GM12878 (cell line): ENCODE measurements around the gene ZNF559. TPM values are rescaled to one million over a fixed set of nuclear protein-coding genes. Genes with fewer than 3 reads are reported as not detected.

ENCODE experiments used
- ATAC-seq: fragments of 200-7000 bp; cut with Tn5 transposase; 3 replicates; pipeline ENCODE4 v1.9.1; 2020; ENCODE audit warnings: mild to moderate bottlenecking, moderate library complexity
- BruUV-seq: library from RNA; stranded (reverse); fragments of 400-500 nt; replicated peaks from 2 replicates; lab custom pipeline; 2021; lab: Mats Ljungman, UMichigan
- CTCF ChIA-PET: fragments of 300-600 bp; sonication (Branson Sonifier 250); formaldehyde crosslinking; extraction: SDS; loops from one replicate; lab custom pipeline; 2021; ENCODE audit warnings: inconsistent platforms; lab: Yijun Ruan, JAX
- POLR2A ChIA-PET: fragments of 350-600 bp; formaldehyde crosslinking; extraction: SDS; loops from one replicate; lab custom pipeline; 2021; ENCODE audit warnings: inconsistent platforms; lab: Charles Lee
- RAD21 ChIA-PET: fragments of 300-600 bp; sonication (Branson Sonifier 250); formaldehyde crosslinking; loops from one replicate; lab custom pipeline; 2023; ENCODE audit warnings: antibody characterized with exemption; ENCODE audit not compliant: unreplicated experiment; lab: Charles Lee
- SMC1A ChIA-PET: fragments of 300-600 bp; sonication (Branson Sonifier 250); formaldehyde crosslinking; loops from one replicate; lab custom pipeline; 2023; ENCODE audit not compliant: unreplicated experiment, uncharacterized antibody; lab: Charles Lee
- DNase-seq: peaks from one replicate; pipeline ENCODE4 v3.0.0-alpha.2; 2011; ENCODE audit warnings: low read depth, low spot score
- FAIRE-seq: peaks from 3 replicates; lab custom pipeline; 2011; peaks lifted over from hg19 to GRCh38; lab: Jason Lieb, UNC
- H2AFZ ChIP-seq: 2 replicates; pipeline ENCODE4 v1.6.0; 2011; ENCODE audit warnings: low read depth, low read length, control low read depth; ENCODE audit not compliant: control insufficient read depth
- H3K27ac ChIP-seq: 2 replicates; pipeline ENCODE4 v1.5.1; 2011; ENCODE audit warnings: control low read depth; ENCODE audit not compliant: control insufficient read depth, insufficient read depth
- H3K27me3 ChIP-seq, 2 experiments: replicated peaks in 1 of 2; 2 replicates each; pipeline versions ENCODE4 v1.6.0 to v1.6.1; 2011; ENCODE audit warnings: low read length in 1 of 2; ENCODE audit not compliant: control insufficient read depth in 2 of 2, insufficient read depth in 2 of 2
- H3K36me3 ChIP-seq, 2 experiments: 2 replicates each; pipeline ENCODE4 v1.5.1; 2011; ENCODE audit warnings: low read length in 1 of 2; ENCODE audit not compliant: control insufficient read depth in 2 of 2, insufficient read depth in 2 of 2
- H3K4me1 ChIP-seq: 2 replicates; pipeline ENCODE4 v1.6.1; 2011; ENCODE audit warnings: mild to moderate bottlenecking, low read length, moderate library complexity, mixed read lengths; ENCODE audit not compliant: control insufficient read depth, insufficient read depth
- H3K4me2 ChIP-seq: 2 replicates; pipeline ENCODE4 v1.6.0; 2011; ENCODE audit warnings: control low read depth; ENCODE audit not compliant: control insufficient read depth, insufficient read depth
- H3K4me3 ChIP-seq: fragments of 200-600 bp; sonication (generic); 2 replicates; pipeline ENCODE4 v1.5.1; 2016
- H3K79me2 ChIP-seq: 2 replicates; pipeline ENCODE4 v1.6.0; 2011; ENCODE audit warnings: low read length; ENCODE audit not compliant: control insufficient read depth, insufficient read depth
- H3K9ac ChIP-seq: 2 replicates; pipeline ENCODE4 v1.8.0; 2011; ENCODE audit warnings: low read length, control low read depth, mixed read lengths; ENCODE audit not compliant: control insufficient read depth, insufficient read depth
- H3K9me3 ChIP-seq: replicated peaks from 3 replicates; pipeline ENCODE4 v1.5.1; 2011; ENCODE audit warnings: mild to moderate bottlenecking, low read length; ENCODE audit not compliant: control insufficient read depth, insufficient read depth
- H4K20me1 ChIP-seq: 2 replicates; pipeline ENCODE4 v1.6.0; 2011; ENCODE audit not compliant: control insufficient read depth, insufficient read depth
- CUX1 ChIP-seq: IDR thresholded peaks from 2 replicates; pipeline ENCODE4 v1.6.1; 2012; ENCODE audit warnings: improper control_type of control experiment, low read depth, low read length; ENCODE audit not compliant: insufficient replicate concordance
- KDM1A ChIP-seq: fragments of 200-600 bp; sonication (generic); IDR thresholded peaks from 2 replicates; pipeline ENCODE4 v1.6.1; 2016; ENCODE audit warnings: borderline replicate concordance
- PKNOX1 ChIP-seq: fragments of 450-650 bp; IDR thresholded peaks from 2 replicates; pipeline ENCODE4 v1.6.1; 2016; ENCODE audit warnings: mild to moderate bottlenecking
- RAD51 ChIP-seq: fragments of 450-650 bp; IDR thresholded peaks from 2 replicates; pipeline ENCODE4 v1.6.1; 2016; ENCODE audit warnings: moderate library complexity, mild to moderate bottlenecking, inconsistent platforms
- TAF1 ChIP-seq: IDR thresholded peaks from 2 replicates; pipeline ENCODE4 v1.6.1; 2011; ENCODE audit warnings: mild to moderate bottlenecking, low read depth, low read length, borderline replicate concordance
- YBX1 ChIP-seq: fragments of 450-650 bp; IDR thresholded peaks from 2 replicates; pipeline ENCODE4 v1.6.1; 2016; ENCODE audit warnings: antibody characterized with exemption
- ZNF274 ChIP-seq: IDR thresholded peaks from one replicate; pipeline ENCODE4 v1.8.0; 2011; ENCODE audit not compliant: insufficient read length, insufficient read depth
- ZNF384 ChIP-seq: IDR thresholded peaks from 2 replicates; pipeline ENCODE4 v1.6.1; 2012; ENCODE audit warnings: low read depth, mild to moderate bottlenecking, low read length, improper control_type of control experiment, borderline replicate concordance
- WGBS: methylation state at CpG from one replicate; pipeline ENCODE4 v1.1.6; 2016; ENCODE audit warnings: low lambda C conversion rate; ENCODE audit not compliant: insufficient replicate concordance, insufficient coverage; ENCODE audit errors: missing lambda C conversion rate; 5-methylcytosine and 5-hydroxymethylcytosine counted together
- in situ Hi-C: fragments of 300-500 bp; cut with MboI; formaldehyde crosslinking; loops from 9 replicates; pipeline ENCODE4 v1.14.3; 2018; ENCODE audit warnings: mixed read lengths
- intact Hi-C: fragments of 100-400 bp; cut with micrococcal nuclease; formaldehyde crosslinking; loops from one replicate; pipeline ENCODE4 v1.14.2; 2022; ENCODE audit not compliant: unreplicated experiment
- polyA plus RNA-seq, 11 experiments: library from polyadenylated mRNA; depleted of rRNA in 4 of 11; unstranded in 6 of 11; stranded (reverse) in 5 of 11; fragments of >200 nt; fragmentation: Nextera tagmentation in 4 of 11; fragmentation: Illumina TruSeq in 1 of 11; extraction: Ambion mirVana in 4 of 11; extraction: Trizol in 1 of 11; gene quantifications; 1 replicate in 1 of 11; 2 replicates in 10 of 11; pipeline versions ENCODE4 v1.2.1 to v1.2.3, GENCODE V29; 2011 to 2016; ENCODE audit warnings: inconsistent platforms in 2 of 11, missing spikeins in 2 of 11, low read depth in 1 of 11
- total RNA-seq, 4 experiments: library from RNA; depleted of rRNA in 3 of 4; stranded (reverse); fragments of >200 nt in 3 of 4; fragmentation: Illumina TruSeq in 1 of 4; extraction: Trizol in 1 of 4; gene quantifications; 2 replicates each; pipeline versions ENCODE4 v1.2.1 to v1.2.3, GENCODE V29; 2013 to 2021

The ZNF559 gene
- total and polyA plus RNA-seq, 10 of the 15 experiments (the other 5 are each of a cell fraction or from before 2014, with no cell fraction given), result 4.4 to 13.8 (median 9.8) TPM

- Histone ChIP-seq H3K36me3 (no peaks in the 10 kb centered on the region), H3K27me3 (no peaks in the 10 kb centered on the region), H3K4me1 (no peaks in the 10 kb centered on the region), H2AFZ (no peak overlapping the region), H3K27ac (no peak overlapping the region), H4K20me1 (no peaks in the 10 kb centered on the region), H3K79me2 (no peaks in the 10 kb centered on the region), H3K4me3 (no peak overlapping the region), H3K4me2 (no peak overlapping the region), H3K9me3 (no peaks in the 10 kb centered on the region), H3K9ac (no peak overlapping the region)
- no peak for ATAC-seq
- in situ Hi-C loops, result no loop called here
- BruUV-seq, result no TSS peak
- CTCF ChIA-PET, result interaction anchor here (0.6 kb wide), 1 partner anchor 30 kb away, joined by 3 read pairs; no protein-coding TSS in a partner anchor
- 31% methylated on average over 6 of the region's 6 CpGs for WGBS
- SMC1A ChIA-PET, result no interaction called here
- FAIRE-seq, result no peak
- DNase-seq, result no peak
- RAD21 ChIA-PET, result no interaction called here
- no peak for TF ChIP-seq ZNF274
- TF ChIP-seq ZNF384, result no peak
- no peak for TF ChIP-seq RAD51
- no peak for TF ChIP-seq KDM1A
- no peak for TF ChIP-seq PKNOX1
- no peak for TF ChIP-seq TAF1
- no peak for TF ChIP-seq CUX1
- TF ChIP-seq YBX1, result no peak
- intact Hi-C loops, result no loop called here
- POLR2A ChIA-PET, result interaction anchor here (0.7 kb wide), 1 partner anchor 145 kb away, joined by 3 read pairs; no protein-coding TSS in a partner anchor
These were observed 47.0 kb downstream of the ZNF559 start for GRCh38 chr19:9370738-9371619.
